MCF 10A (cell line): Measurements from ENCODE around the gene MGAT3. TPM values are rescaled to one million over a fixed set of nuclear protein-coding genes. Genes with fewer than 3 reads are reported as not detected.

ENCODE experiments used
- BruUV-seq: library from RNA; stranded (reverse); fragments of 400-500 nt; replicated peaks from 2 replicates; lab custom pipeline; 2021; lab: Mats Ljungman, UMichigan
- CTCF ChIA-PET: fragments of 300-600 bp; sonication (Branson Sonifier 250); formaldehyde crosslinking; extraction: SDS; loops from one replicate; lab custom pipeline; 2021; ENCODE audit warnings: antibody characterized with exemption, inconsistent platforms; lab: Yijun Ruan, JAX
- POLR2A ChIA-PET: fragments of 300-600, 350-650 bp; sonication (Branson Sonifier 250); formaldehyde crosslinking; extraction: SDS; loops from one replicate; lab custom pipeline; 2020; ENCODE audit warnings: antibody characterized with exemption, inconsistent platforms; lab: Yijun Ruan, JAX
- DNase-seq: peaks from one replicate; pipeline ENCODE4 v3.0.0-alpha.2; 2018; ENCODE audit not compliant: unreplicated experiment
- H3K27ac Mint-ChIP-seq: one replicate; pipeline ENCODE4 v1.8.0; 2022; ENCODE audit warnings: mild to moderate bottlenecking, low read depth, mixed read lengths; ENCODE audit not compliant: unreplicated experiment
- H3K27me3 Mint-ChIP-seq: one replicate; pipeline ENCODE4 v1.8.0; 2022; ENCODE audit warnings: mixed read lengths; ENCODE audit not compliant: insufficient read depth, unreplicated experiment
- H3K36me3 Mint-ChIP-seq: one replicate; pipeline ENCODE4 v1.8.0; 2022; ENCODE audit warnings: mild to moderate bottlenecking, moderate library complexity, mixed read lengths; ENCODE audit not compliant: insufficient read depth, unreplicated experiment
- H3K4me1 Mint-ChIP-seq: one replicate; pipeline ENCODE4 v1.8.0; 2022; ENCODE audit warnings: mixed read lengths; ENCODE audit not compliant: insufficient read depth, unreplicated experiment
- H3K4me3 Mint-ChIP-seq: one replicate; pipeline ENCODE4 v1.8.0; 2022; ENCODE audit warnings: mild to moderate bottlenecking, moderate library complexity, mixed read lengths; ENCODE audit not compliant: unreplicated experiment
- H3K9me3 Mint-ChIP-seq: one replicate; pipeline ENCODE4 v1.8.0; 2022; ENCODE audit warnings: mixed read lengths; ENCODE audit not compliant: unreplicated experiment
- intact Hi-C: fragments of 100-400 bp; cut with micrococcal nuclease; formaldehyde crosslinking; loops from 2 replicates; pipeline ENCODE4 v1.14.1; 2022
- total RNA-seq: library from RNA; stranded (reverse); gene quantifications from 2 replicates; pipeline ENCODE4 v1.2.3, GENCODE V29; 2022
- TF ChIP-seq, protein P1 (sequence below): fragments of 200-600 bp; IDR thresholded peaks from one replicate; pipeline ENCODE4 v1.8.0; 2022; ENCODE audit warnings: antibody characterized with exemption, mild to moderate bottlenecking; ENCODE audit not compliant: unreplicated experiment

Gene MGAT3
- total RNA-seq, 1 experiment from 2014 or later: not detected

DNA sequence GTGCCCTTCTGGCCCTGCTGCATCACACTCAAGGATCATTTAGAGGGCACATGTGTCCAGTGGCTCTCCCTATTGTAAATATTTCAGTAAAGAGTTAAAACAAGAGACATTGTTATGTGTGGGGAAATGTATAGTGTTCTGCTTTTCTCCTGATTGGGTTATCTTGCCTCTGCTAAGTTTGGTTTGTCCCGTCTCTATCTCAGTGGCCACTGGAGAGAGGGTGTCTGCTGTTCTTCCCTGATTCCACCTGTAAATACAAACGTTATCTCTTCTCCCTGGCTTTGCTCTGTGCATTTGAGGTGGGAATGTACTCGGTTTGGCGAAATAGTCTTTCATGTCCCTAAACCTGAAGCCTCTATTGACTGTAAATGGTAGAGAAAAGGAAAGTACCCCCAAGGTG, 51.6 kb downstream of the MGAT3 start:
- CTCF ChIA-PET: no interaction called here
- DNase-seq: no peak
- H3K4me3 Mint-ChIP-seq: no peak overlapping the region
- H3K4me1 Mint-ChIP-seq: peaks cover 23% of the 10 kb centered on the region
- no peak overlapping the region for H3K27ac Mint-ChIP-seq
- no TSS peak for BruUV-seq
- intact Hi-C loops: no loop called here
- POLR2A ChIA-PET: no interaction called here
- no peaks in the 10 kb centered on the region for H3K27me3 Mint-ChIP-seq
- no peaks in the 10 kb centered on the region for H3K9me3 Mint-ChIP-seq
- H3K36me3 Mint-ChIP-seq: peaks cover 95% of the 10 kb centered on the region
- TF ChIP-seq, protein P1, sequence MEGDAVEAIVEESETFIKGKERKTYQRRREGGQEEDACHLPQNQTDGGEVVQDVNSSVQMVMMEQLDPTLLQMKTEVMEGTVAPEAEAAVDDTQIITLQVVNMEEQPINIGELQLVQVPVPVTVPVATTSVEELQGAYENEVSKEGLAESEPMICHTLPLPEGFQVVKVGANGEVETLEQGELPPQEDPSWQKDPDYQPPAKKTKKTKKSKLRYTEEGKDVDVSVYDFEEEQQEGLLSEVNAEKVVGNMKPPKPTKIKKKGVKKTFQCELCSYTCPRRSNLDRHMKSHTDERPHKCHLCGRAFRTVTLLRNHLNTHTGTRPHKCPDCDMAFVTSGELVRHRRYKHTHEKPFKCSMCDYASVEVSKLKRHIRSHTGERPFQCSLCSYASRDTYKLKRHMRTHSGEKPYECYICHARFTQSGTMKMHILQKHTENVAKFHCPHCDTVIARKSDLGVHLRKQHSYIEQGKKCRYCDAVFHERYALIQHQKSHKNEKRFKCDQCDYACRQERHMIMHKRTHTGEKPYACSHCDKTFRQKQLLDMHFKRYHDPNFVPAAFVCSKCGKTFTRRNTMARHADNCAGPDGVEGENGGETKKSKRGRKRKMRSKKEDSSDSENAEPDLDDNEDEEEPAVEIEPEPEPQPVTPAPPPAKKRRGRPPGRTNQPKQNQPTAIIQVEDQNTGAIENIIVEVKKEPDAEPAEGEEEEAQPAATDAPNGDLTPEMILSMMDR: no peak

DNA sequence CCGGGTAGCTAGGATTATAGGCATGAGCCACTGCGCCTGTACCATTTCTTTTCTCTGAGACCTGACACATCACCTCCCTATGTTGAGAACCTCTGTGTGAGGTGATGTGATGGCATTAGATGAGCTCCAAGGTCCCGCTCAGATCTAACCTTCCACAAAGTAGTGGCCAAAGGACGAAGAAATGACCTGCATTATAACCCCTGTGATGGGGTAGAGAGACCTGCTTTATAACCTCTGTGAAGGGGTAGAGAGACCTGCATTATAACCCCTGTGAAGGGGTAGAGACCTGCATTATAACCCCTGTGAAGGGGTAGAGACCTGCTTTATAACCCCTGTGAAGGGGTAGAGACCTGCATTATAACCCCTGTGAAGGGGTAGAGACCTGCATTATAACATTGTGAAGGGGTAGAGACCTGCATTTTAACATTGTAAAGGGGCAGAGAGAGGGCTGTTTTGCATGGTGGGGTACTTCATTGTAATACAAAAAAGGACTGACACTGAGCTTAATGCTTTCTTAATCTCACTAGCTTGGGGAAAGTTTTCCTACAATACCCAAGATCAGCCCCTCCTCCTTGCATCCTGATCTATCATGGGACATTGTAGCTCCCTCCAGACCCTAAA, 53.8 kb downstream of the MGAT3 start:
- no peaks in the 10 kb centered on the region for H3K9me3 Mint-ChIP-seq
- intact Hi-C loops: no loop called here
- no peak for DNase-seq
- H3K36me3 Mint-ChIP-seq: peaks cover 99% of the 10 kb centered on the region
- POLR2A ChIA-PET: interaction anchor here (1.1 to 1.8 kb wide), 2 partner anchors 10 to 21 kb away, joined by 4 to 9 read pairs; partner anchors contain the start of gene ATF4
- TF ChIP-seq, protein P1: no peak
- no peak overlapping the region for H3K27ac Mint-ChIP-seq
- H3K4me3 Mint-ChIP-seq: no peak overlapping the region
- no TSS peak for BruUV-seq
- H3K27me3 Mint-ChIP-seq: no peaks in the 10 kb centered on the region
- CTCF ChIA-PET: interaction anchor here (0.5 to 2.8 kb wide), 8 partner anchors 9 to 828 kb away, joined by 3 to 9 read pairs (median 4); partner anchors contain the start of gene MIEF1
- H3K4me1 Mint-ChIP-seq: peaks cover 14% of the 10 kb centered on the region

GRCh38 chr22:39511226-39511625, 54.4 kb downstream of the MGAT3 start:
- Mint-ChIP-seq H3K36me3 (peaks cover 99% of the 10 kb centered on the region), H3K4me1 (peaks cover 8% of the 10 kb centered on the region), H3K4me3 (no peak overlapping the region), H3K27ac (no peak overlapping the region), H3K9me3 (no peaks in the 10 kb centered on the region), H3K27me3 (no peaks in the 10 kb centered on the region)
- intact Hi-C loops: no loop called here
- BruUV-seq: no TSS peak
- no peak for DNase-seq
- TF ChIP-seq, protein P1: no peak
- POLR2A ChIA-PET: interaction anchor here (1.8 to 2.2 kb wide), 2 partner anchors 9 kb away, joined by 8 to 9 read pairs; partner anchors contain the start of genes ATF4 and MIEF1
- CTCF ChIA-PET: interaction anchor here (0.7 to 2.8 kb wide), 6 partner anchors 15 to 642 kb away, joined by 3 to 9 read pairs (median 5); no protein-coding TSS in a partner anchor

DNA sequence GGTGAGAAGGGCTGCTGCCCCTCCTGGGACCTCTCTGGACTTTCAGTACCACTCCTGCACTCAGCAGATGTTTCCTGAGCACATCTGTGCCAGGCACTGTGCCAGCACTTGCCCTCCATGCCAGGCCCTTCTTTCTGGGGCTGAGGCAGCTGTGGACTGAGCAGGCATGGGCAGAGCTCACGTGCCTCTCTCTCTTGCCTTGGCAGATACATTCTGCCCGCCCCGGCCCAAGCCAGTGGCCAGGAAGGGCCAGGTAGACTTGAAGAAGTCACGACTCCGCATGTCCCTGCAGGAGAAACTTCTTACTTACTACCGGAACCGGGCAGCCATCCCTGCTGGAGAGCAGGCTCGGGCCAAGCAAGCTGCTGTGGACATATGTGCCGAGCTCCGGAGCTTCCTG, 55.2 kb downstream of the MGAT3 start:
- Mint-ChIP-seq H3K36me3 (peaks cover 99% of the 10 kb centered on the region), H3K9me3 (no peaks in the 10 kb centered on the region), H3K27me3 (no peaks in the 10 kb centered on the region), H3K4me3 (no peak overlapping the region), H3K27ac (no peak overlapping the region), H3K4me1 (peaks cover 7% of the 10 kb centered on the region)
- POLR2A ChIA-PET: interaction anchor here (1.8 to 2.2 kb wide), 2 partner anchors 8 to 10 kb away, joined by 8 to 9 read pairs; partner anchors contain the start of genes ATF4 and MIEF1
- DNase-seq: no peak
- BruUV-seq: no TSS peak
- CTCF ChIA-PET: interaction anchor here (0.7 to 2.8 kb wide), 4 partner anchors 18 to 328 kb away, joined by 3 to 8 read pairs (median 6); no protein-coding TSS in a partner anchor
- intact Hi-C loops: no loop called here
- TF ChIP-seq, protein P1: no peak
